Fibroblast of the conjunctiva (primary cell): Measurements from ENCODE around the gene WWTR1.

Experiments used
- DNase-seq: peaks from one replicate; pipeline ENCODE4 v3.0.0-alpha.2; 2010; ENCODE audit warnings: low read depth

Gene WWTR1

DNA sequence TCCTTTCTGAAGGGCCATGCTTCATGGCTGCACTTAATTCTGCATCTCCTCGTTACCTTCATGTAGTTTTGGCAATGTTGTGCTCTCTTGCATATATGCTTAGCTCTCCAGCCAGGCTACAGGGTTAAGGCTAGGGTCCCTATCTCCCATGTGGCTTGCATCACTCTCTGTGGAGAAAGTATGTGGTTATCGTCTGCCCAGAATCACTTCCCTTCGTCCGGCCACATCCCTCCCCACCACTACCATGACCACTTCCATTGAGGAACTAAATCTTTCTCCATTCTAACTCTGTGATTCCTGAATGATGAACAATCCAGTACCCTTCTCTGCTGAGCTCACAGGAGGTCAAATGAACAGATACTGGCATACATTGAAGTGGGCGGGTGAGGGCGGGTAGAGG lies 34.0 kb downstream of the WWTR1 start:
- no peak for DNase-seq

DNA sequence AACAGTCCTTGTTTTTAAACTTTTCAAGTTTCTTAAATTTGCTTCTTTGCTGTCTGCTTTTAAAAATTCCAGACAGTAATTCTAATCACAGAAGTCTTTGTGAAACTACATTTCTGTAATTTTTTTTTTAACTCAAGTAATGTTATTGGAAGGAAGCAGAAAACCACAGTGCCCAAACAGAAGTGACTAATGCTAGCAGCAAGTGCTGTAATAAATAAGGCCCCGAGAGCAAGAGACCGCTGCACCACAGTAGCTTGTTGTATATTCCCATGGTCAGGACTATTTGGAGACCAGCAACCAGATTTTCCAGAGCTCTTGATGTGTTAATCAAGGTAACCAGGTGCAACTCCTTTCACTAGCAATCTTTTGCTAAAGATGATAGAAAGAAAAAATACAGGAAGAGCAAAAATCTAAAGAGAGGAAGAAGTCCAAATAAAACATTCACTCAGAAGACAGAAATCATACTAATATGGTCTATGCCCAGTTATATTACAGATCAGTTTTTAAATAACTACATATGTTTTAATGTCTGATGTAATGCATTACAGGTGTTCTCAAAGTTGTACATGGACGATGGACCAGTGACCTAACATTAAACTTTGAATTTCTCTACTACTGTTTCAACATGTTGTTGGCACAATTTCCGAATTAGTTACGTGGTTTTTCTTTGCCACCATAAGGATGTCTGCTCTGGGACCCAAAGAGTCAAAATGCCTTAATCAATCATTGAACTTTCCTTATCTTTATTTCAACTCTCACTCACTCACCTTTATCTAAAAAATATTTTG lies 36.4 kb downstream of the WWTR1 start:
- peak; percentile 73 for DNase-seq

DNA sequence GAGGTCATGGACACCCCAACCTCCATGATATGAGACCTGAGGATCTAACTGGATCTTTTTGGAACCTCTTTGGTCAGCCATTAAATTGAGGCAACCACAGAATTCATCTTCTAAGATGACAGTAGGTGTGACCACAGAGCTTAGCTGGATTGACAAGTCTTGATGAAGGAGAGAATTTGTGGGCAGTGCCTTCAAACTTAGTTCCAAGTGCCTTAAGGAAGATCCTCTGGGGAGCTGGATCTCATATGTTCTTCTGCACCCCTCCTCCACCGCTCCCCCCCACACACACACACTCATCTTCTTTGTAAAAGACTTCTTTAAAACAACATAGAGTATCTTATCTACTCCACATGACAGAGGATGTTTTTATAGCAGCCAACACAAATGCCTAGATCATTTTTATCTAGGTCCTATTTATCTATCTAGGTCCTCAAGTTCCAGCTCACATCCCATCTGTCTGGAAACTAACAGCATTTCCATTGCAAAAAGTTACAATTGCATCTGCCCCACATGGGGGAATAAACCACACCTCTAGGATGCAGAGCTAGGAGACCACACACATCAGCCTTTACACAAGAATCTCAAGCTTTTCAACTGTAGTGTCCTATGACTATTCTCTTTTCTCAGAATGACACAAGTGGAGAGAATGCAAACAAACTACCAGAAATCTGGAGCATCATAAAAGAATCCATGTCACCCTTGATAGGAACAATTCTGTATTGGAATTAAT lies 37.4 kb downstream of the WWTR1 start:
- peak; percentile 23 for DNase-seq

DNA sequence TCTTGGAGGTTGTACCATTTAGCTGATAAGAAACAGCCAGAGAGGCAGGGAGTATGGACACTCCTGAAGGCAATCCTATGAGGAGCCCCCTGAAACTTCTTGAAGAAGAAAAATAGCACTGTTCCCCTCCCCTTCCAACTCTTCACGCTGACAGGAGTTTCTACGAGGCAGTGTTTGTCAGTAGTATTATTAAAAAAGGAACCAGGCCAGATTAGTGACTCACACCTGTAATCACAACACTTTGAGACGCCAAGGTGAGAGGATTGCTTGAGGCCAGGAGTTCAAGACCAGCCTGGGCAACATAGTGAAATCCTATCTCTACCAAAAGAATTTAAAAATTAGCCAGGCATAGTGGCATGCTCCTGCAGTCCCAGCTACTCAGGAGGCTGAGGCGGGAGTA lies 38.7 kb downstream of the WWTR1 start:
- no peak for DNase-seq

DNA sequence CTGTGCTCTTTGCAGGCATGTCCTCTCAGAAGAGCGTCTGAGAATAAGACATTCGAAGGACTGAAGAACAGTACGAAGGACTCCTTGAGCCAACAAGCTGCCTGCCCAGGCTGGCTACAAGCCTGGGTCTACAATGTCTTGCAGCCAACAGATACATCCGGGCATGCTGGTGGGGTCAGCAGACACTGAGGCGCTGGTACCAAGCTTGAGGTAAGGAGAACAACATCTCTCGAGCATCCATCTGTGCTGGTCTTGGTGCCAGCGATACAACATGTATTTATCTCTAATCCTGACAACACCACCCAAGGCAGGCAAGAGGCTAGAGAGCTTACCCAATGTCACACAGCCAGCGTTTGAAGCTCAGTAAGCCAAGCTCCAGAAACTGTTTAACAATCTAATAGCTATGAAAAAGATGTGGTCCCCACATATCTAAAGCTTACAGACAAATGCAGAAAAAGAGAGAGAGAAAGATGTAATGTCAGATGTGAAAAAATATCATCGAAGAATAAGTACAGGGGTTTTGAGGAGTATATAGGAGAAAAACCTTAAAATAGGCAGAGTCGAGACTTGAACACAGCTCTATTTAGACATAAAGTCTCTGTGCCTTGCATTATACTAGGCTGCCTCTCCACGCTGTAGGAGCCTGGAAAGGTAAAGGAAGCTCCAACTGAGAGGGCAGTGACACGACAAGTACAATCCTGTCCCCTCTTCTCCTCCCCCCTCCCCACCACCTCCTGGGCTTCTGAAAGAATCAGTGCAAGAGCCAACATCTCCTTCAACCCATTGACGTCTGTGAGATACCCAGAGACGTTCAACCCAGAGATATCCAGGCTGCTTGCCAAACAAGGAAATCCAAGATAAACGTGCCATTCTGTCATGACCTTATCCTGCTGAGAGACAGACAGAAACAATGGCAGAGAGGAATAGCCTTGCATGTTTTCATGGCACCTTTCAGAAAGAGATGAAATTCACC lies 39.4 kb downstream of the WWTR1 start:
- DNase-seq: no peak

DNA sequence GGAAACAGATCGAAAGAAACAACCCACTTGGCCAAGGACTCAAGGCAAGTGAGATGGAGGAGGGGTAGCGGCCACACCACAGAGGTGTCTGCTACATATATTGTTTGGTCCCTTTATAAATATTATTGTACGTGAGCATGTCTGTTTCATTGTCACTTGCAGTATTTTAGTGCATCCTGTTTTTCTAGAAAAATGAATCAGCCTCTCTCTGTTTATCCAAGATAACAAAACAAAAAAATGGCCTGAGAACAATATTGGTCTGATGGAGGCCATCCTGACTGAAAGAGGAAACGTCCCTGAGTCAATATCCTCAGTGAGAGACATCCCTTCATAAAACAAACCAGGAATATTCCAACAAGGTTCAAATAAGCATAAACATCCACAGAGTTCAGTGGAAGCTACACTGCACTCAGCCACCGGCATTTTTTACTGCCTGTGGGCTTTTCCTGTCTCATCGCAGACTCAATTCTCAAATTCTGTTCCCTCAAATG lies 42.0 kb downstream of the WWTR1 start:
- no peak for DNase-seq

DNA sequence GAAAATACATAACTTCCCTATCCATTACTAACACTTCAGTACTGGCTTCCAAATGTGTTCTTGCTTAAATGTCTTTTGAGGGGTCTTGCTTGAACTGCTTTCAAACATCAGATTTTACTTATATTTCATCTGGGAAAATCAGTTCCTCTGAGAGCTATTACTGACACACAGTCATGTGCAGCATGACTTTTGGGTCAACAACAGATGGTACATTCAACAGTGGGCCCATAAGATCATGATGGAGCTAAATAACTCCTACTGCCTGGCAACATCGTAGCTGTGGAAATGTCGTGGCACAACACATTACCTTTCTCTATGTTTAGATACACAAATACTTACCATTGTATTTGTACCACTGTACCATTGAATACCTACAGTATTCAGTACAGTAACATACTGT lies 43.8 kb downstream of the WWTR1 start:
- no peak for DNase-seq

DNA sequence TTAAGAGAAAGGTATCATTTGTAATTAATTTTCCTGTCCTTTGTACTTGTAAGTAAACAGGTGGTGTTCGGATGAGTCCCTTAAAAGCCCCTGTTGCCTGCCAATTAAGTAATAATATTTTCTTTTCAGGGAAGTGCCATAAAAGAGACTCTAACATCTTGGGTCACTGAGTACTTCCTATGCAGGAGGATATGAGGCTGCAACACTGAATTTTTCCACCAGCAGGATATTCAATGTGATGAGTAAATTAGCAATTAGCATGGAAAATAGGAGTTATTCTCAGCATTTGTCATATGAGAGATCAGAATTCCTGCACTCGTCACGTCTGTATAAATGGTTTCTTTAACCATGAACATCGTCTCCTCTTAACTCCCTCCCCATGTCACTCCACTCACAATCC lies 45.4 kb downstream of the WWTR1 start:
- DNase-seq: no peak

DNA sequence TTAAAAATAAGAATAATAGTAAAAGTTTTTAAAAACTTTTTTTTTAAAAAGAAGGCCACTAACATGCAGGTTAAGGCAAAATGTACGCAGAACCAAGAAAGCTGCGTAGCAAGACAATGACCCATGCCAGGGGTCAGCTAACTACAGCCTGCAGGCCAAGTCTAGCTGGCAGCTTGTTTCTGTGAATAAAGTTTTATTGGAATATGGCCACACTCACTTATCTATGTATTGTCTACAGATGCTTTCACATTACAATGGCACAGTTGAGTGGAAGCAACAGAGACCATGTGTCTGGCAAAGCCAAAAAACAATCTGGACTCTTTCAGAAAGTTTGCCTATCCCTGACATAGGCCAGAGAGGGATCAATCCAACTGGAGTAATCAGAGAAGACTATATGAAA lies 46.7 kb downstream of the WWTR1 start:
- no peak for DNase-seq

DNA sequence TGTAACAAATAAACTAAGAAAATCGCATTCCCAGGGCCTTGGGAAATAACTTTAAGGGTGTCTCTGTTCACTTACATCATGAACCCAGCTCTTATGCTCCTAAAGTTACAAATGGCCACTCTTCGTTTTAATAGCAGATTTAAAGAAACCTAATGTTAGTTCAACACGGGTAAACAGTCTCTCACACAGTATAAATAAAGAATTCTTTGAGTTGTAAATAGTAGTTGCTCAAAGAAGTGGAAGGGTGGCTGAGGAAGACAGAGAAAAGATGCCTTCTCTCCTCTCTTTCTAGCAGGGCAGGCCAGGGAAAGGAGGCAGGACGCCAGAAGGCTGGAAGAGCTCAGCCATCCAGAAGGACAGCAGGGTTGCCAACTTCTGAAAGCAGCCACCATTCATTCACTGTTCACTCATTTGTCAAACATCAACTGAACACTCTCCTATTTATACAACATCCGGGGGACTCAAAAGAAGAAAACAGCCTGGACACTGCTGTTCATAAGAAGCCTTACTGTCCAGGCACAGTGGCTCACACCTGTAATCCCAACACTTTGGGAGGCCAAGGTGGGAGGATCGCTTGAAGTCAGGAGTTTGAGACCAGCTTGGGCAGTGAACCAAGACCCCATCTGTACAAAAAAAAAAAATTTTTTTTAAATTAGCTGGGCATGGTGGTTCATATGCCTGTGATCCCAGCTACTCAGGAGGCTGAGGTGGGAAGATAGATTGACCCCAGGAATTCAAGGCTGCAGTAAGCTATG lies 47.3 kb downstream of the WWTR1 start:
- no peak for DNase-seq

DNA sequence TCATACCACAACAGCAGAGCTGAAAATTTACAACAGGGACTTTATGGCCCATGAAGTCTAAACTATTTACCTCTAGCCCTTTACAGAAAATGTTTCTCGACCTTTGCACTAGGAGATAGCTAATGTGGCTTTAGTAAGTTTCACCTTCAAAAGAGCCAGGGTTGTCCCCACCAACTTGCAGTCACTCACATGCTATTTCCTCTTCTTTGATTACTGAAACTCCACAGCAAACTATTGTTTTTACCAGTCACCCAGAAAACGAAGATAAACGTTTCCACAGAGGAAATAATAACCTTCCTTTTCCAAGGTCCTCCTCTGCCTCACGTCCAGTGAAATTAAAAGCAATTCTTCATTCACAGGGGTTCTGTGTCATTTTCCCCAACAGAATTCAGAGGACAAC lies 48.2 kb downstream of the WWTR1 start:
- no peak for DNase-seq

DNA sequence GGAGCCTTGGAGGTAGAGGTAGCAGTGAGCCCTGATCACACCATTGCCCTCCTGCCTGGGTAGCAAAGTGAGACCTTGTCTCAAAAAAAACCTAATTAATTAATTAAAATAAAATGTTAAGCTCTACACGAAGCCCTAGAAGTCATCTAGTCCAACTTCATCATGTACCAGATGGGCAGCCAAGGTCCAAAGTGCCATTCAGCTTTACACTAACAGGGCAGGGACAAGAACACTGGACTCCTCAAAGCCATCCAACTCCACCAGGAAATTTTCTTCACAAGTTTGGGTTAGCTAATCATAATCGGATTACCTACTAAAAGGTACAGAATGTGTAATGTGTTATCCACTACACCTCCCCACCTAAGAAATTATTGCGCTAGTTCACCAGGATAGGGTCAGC lies 48.8 kb downstream of the WWTR1 start:
- no peak for DNase-seq

DNA sequence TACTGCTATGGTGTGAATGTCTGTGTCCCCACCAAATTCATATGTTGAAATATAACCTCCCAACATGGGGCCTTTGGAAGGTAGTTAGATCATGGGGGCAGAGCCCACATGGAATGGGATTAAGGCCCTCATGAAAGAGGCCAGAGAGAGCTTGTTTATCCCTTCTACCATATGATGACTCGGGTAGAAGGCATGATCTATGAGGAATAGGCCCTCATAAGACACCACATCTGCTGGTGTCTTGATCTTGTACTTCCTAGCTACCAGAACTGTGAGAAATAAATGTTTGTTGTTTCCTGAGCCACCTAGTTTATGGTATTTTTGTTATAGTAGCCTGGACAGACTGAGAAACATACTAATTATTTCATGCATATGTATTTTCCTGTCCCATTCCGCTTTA lies 51.9 kb downstream of the WWTR1 start:
- no peak for DNase-seq

DNA sequence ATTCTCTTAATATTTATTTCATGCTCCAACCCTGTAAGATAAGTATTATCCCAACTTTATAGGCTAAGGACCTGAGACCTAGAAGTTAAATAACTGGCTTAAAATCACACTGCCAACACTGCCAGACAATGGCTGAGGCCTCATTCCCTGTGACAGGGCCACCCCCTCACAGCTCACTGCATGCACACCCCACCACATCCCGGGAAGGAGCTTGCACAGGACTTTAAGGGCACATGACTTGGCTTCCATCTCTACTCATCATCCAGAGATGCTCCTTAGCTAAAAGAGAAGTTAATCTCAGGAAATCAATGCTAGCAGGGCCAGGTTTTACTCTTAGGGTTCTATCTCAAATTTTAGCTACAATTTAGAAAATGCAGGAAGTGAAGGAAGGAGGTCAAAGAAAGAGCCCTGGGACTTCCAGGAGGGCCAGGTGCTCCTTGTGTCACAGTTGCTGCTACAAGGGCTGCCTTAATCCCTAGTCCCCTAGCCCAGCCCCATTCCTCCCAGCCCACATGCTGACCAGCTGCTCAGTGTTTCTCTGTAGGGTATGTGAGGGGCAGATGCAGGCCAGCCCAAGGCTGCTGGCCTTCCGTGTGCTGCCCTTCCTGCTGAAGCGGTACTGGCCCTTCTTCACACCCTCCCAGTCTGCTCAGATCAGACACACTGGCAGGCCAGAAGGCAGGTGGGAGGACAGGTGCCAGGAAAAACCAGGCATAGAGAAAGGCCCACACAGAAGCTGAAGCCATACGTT lies 53.5 kb downstream of the WWTR1 start:
- DNase-seq: no peak

DNA sequence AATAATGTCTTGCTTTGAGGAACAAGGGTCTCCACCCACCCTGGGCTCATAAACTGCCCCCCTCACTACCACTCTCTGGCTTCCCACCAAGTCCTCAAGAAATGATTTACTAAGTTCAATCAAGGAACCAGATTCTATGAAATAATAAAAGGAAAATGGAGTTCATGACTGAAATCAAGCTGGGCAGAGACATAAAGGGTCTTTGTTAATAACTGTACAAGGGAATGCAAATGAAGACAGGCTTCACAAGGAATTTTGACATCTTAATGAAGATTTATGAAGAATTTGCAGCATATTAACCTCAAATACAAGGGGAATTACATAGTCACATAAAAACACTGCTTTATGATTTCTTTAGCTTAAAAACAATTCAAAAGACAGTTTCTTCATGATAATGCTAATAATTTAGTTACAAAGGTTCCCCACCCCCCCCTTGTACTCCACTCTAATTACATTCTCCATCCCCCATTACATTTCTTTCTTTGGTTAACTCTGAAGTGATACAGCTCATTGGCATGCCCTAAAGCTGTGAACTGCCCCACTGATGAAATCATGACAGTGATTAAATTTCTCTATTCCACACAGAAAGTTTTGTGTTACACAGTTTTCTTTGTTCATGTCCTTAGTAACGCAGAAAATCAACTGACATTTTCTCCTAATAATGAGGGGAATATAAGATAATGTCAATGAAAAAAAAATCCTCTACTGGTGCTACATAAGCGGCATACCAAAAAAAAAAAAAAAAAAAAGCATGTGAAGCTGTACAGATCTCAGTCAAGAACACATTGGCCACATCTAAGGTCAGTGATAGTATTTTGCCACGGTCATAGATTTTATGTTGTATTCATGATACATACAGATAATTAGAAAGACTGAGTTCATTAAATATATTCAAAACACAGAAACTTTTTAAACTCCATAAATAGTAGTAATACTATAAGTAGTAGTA lies 54.4 kb downstream of the WWTR1 start:
- no peak for DNase-seq

DNA sequence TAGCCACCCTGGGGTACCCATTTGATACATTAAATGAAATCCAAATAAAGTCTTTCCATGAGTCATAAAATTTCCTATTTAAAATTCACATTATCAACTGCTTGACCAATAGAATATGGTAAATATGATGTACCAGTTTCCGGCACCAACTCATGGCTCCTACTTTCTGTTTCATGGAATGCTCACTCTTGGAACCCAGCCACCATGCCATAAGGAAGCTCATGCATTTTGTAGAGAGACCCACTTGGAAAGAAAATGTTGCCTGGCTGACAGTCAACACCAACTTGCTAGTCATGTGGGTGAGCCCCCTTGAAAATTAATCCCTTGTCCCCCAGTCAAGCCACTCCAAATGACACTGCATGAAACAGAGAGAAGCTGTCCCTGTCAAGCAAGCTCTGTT lies 57.2 kb downstream of the WWTR1 start:
- no peak for DNase-seq

DNA sequence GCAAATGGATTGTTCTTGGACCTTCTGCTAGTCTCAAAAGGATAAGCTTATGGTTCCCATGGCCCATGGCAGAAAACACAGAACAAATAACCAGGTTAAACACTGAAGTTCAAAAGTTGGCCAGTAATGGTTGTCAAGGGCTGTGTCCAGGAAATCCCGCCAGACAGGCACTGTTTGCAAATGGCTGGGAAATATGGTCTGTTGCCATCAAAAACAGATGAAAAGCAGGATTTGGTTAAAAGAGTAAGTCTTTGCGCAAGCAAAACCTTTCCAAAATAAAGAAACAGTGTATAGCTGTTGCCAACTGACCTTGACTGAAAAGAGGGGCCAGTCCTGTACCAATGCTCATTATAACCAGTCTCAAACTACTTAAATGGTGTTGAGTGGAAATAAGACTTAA lies 58.6 kb downstream of the WWTR1 start:
- peak; percentile 73 for DNase-seq

DNA sequence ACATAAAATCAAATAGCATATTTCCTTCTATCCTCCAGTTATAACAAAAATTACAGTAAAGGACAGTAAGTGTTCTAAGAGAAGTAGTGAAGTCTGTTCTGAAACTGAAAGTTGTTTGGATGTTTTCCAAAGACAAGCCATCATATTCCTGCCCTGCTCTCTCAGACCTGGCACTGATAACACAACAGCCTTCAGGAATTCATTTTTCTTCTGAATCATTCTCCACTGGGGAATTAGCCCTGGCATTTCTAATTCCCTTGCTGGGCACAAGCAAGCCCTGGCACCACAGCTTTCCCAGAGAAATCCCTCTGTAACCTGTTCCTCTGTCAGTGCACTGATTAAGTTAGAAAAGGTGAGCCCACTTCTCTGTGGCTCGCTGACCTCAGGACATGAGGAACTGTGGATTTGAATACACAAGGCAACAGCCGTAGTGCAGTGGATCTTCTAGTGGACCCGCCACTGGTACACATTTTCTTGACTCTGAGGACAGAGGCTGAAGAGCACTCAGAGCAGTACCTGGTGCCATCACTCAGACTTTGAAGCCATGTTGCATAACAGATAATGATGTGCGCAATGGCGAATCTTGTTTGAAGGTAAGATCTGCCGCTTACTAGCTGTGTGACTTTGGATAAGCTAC lies 61.6 kb downstream of the WWTR1 start:
- no peak for DNase-seq
